ENCODE measurements around the gene ADK. TPM values are rescaled to one million over a fixed set of nuclear protein-coding genes. Genes with fewer than 3 reads are reported as not detected.

The ADK gene
- total RNA-seq, 1 experiment from 2014 or later, result 26.8 TPM

DNA sequence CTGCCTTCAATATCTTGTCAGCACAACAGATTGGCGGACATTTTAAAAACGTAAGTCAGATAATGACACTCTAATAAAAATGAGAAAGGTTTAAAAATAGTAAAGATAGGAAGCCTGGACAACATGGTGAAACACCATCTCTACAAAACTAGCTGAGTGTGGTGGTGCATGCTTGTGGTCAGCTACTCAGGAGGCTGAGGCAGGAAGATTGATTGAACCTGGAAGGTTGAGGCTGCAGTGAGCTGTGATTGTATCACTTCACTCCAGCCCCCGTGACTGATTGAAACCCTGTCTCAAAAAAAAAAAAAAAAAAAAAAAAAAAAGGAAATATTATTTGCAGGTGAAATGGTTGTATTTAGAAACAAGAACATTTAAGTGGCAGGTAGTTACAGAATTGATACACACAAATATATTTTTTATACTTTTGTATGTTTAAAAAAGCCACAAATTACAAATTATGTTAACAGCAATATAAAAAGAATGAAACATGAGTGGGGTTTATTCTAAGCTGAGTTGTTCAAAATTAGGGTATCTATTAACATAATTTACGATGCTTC is 141.9 kb downstream of the ADK start:
- H3K9me3 Mint-ChIP-seq, result no peaks in the 10 kb centered on the region; a peak in 1 of 5 replicates
- Histone ChIP-seq H3K4me1 (ENCODE audit: insufficient read depth, low read length) (no peaks in the 10 kb centered on the region), H3K18ac (ENCODE audit: insufficient read length, low read depth, low read length) (no peak overlapping the region), H2AK5ac (ENCODE audit: insufficient read length, low read length) (no peak overlapping the region), H3K9ac (ENCODE audit: extremely low read depth, insufficient read length, low read length) (no peak overlapping the region), H4K20me1 (ENCODE audit: control insufficient read depth, insufficient read depth, insufficient read length) (no peaks in the 10 kb centered on the region), H4K5ac (ENCODE audit: insufficient read length, low read depth, low read length) (no peak overlapping the region), H3K23me2 (ENCODE audit: insufficient read length, low read depth, low read length, poor library complexity, severe bottlenecking) (no peaks in the 10 kb centered on the region), H2BK20ac (ENCODE audit: low read depth, low read length, poor library complexity, severe bottlenecking) (no peak overlapping the region), H2AFZ (ENCODE audit: low read length) (no peak overlapping the region), H2BK120ac (ENCODE audit: low read depth, low read length, poor library complexity, severe bottlenecking) (no peak overlapping the region), H2BK15ac (ENCODE audit: low read depth, low read length) (no peak overlapping the region), H4K8ac (replicated peaks; ENCODE audit: insufficient read length, low read depth, low read length) (no peak overlapping the region), H3K4ac (ENCODE audit: low read depth, low read length) (no peak overlapping the region), H3K79me2 (ENCODE audit: insufficient read depth, low read length) (no peaks in the 10 kb centered on the region), H4K91ac (ENCODE audit: insufficient read length, low read depth, low read length) (no peak overlapping the region), H3K14ac (ENCODE audit: insufficient read depth, low read length) (no peak overlapping the region), H3T11ph (ENCODE audit: low read length) (no peak overlapping the region), H3K56ac (ENCODE audit: insufficient read length, low read depth, low read length) (no peak overlapping the region), H3K79me1 (ENCODE audit: insufficient read depth, low read depth, low read length, poor library complexity, severe bottlenecking) (no peaks in the 10 kb centered on the region), H3K23ac (ENCODE audit: insufficient read length, low read depth, low read length) (no peak overlapping the region), H3K27me3 (ENCODE audit: insufficient read depth, low read length) (no peaks in the 10 kb centered on the region), H3K9me3 (ENCODE audit: control insufficient read depth, low read depth, low read length) (no peaks in the 10 kb centered on the region), H2BK5ac (ENCODE audit: insufficient read length, low read length) (no peak overlapping the region), H3K4me2 (ENCODE audit: insufficient read depth, insufficient read length, low read length) (no peak overlapping the region), H3K27ac (ENCODE audit: insufficient read length, low read depth, low read length) (no peak overlapping the region), H2BK12ac (ENCODE audit: insufficient read length, low read depth, low read length) (no peak overlapping the region)
- H3K27me3 Mint-ChIP-seq (ENCODE audit: low read depth), result no peaks in the 10 kb centered on the region
- WGBS (ENCODE audit: extremely low coverage, insufficient read length, low lambda C conversion rate), result no CpG with 5 or more reads among the region's 4 CpGs
- TF ChIP-seq, protein P1, sequence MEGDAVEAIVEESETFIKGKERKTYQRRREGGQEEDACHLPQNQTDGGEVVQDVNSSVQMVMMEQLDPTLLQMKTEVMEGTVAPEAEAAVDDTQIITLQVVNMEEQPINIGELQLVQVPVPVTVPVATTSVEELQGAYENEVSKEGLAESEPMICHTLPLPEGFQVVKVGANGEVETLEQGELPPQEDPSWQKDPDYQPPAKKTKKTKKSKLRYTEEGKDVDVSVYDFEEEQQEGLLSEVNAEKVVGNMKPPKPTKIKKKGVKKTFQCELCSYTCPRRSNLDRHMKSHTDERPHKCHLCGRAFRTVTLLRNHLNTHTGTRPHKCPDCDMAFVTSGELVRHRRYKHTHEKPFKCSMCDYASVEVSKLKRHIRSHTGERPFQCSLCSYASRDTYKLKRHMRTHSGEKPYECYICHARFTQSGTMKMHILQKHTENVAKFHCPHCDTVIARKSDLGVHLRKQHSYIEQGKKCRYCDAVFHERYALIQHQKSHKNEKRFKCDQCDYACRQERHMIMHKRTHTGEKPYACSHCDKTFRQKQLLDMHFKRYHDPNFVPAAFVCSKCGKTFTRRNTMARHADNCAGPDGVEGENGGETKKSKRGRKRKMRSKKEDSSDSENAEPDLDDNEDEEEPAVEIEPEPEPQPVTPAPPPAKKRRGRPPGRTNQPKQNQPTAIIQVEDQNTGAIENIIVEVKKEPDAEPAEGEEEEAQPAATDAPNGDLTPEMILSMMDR (conservative IDR thresholded peaks at IDR 0.05), result no peak
- DNase-seq, result no peak
- peaks cover 0 to 2% (median 0%) of the 10 kb centered on the region in 3 experiments; a peak in 1 of 7 replicates for H3K36me3 Mint-ChIP-seq (ENCODE audit: insufficient read depth in 1 of 3, low read depth in 3 of 3)
- H3K4me3 Mint-ChIP-seq, result no peak overlapping the region
- peak overlapping the region in 2 of 3 experiments; percentile 8 to 37; a peak in 3 of 7 replicates for H3K27ac Mint-ChIP-seq
- H3K4me1 Mint-ChIP-seq, result peaks cover 8 to 13% of the 10 kb centered on the region in 2 experiments
